Body of pancreas (tissue), 4 donors: ENCODE data around the gene CTNNA2. TPM values are rescaled to one million over a fixed set of nuclear protein-coding genes. Genes with fewer than 3 reads are reported as not detected.

Experiments
- ATAC-seq: fragments of 150-250 bp; one replicate; pipeline ENCODE4 v1.9.1; 2016
- DNase-seq, 4 donors: peaks; one replicate each; pipeline ENCODE4 v3.0.0-alpha.2; 2019
- H3K27ac ChIP-seq, 4 donors: fragments of 200-600 bp; sonication (generic); 1 replicate in 3 of 4; 2 replicates in 1 of 4; pipeline versions ENCODE4 v1.5.1 to v1.6.1; 2016 to 2019; ENCODE audit warnings: mild to moderate bottlenecking in 1 of 4, mixed read lengths in 1 of 4, moderate library complexity in 1 of 4
- H3K27me3 ChIP-seq, 2 donors: fragments of 200-600 bp; sonication (generic); one replicate each; pipeline ENCODE4 v1.6.0; 2016; ENCODE audit warnings: mild to moderate bottlenecking in 1 of 2
- H3K36me3 ChIP-seq, 2 donors: fragments of 200-600 bp; sonication (generic); replicated peaks in 1 of 2; 2 replicates each; pipeline ENCODE4 v1.5.1; 2016; ENCODE audit warnings: low read depth in 2 of 2; ENCODE audit not compliant: insufficient read depth in 1 of 2
- H3K4me1 ChIP-seq: fragments of 200-600 bp; sonication (generic); one replicate; pipeline ENCODE4 v1.6.0; 2016
- H3K4me3 ChIP-seq, 2 donors: fragments of 200-600 bp; sonication (generic); 1 replicate in 1 of 2; 2 replicates in 1 of 2; pipeline ENCODE4 v1.5.1; 2016 to 2019
- H3K9me3 ChIP-seq, 3 donors: fragments of 200-600 bp; sonication (generic); 1 replicate in 2 of 3; 2 replicates in 1 of 3; pipeline ENCODE4 v1.5.1; 2016
- POLR2A ChIP-seq, 3 donors: fragments of 450-650 bp; IDR thresholded peaks; one replicate each; pipeline ENCODE4 v1.6.1; 2016; ENCODE audit warnings: antibody characterized with exemption in 3 of 3, mild to moderate bottlenecking in 2 of 3
- WGBS, 2 donors: methylation state at CpG; one replicate each; pipeline ENCODE4 v1.1.5; 2017; 5-methylcytosine and 5-hydroxymethylcytosine counted together
- intact Hi-C: fragments of 100-400 bp; cut with DNase I; formaldehyde crosslinking; loops from one replicate; pipeline ENCODE4 v1.15.1; 2023
- total RNA-seq, 2 donors: library from RNA; depleted of rRNA; stranded (reverse); fragments of >200 nt; gene quantifications; one replicate each; pipeline ENCODE4 v1.1.0, GENCODE V29; 2016
- TF ChIP-seq, protein P1 (sequence below), 7 experiments: fragments of 450-650 bp in 4 of 7; fragments of 200-600 bp in 3 of 7; sonication (generic) in 3 of 7; IDR thresholded peaks; one replicate each; pipeline ENCODE4 v1.5.1; 2016 to 2019; ENCODE audit warnings: antibody characterized with exemption in 7 of 7

CTNNA2 gene
- total RNA-seq, 2 donors from 2014 or later, result 0.52 to 29.3 TPM

DNA sequence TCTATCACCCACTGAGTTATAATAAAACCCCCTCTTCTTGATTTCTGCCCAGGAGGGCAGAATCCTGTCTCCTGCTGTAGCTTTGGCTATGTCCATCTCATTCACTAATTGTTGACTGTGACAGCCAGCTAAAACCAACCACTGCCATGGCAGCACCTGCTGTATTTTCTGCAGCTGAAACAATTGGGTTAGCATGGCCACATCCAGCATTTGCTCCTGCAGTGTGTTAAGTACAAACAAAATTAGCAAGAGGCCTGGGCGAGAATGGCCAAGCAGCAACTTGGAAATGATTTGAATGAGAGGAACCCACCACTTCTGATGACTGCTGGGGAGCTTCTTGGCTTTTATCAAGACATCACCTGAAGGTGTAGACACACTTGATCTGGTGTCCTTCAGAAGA, 881.1 kb downstream of the CTNNA2 start:
- H3K4me1 ChIP-seq, result no peaks in the 10 kb centered on the region
- H3K27me3 ChIP-seq, result no peaks in the 10 kb centered on the region
- DNase-seq (no peak), ATAC-seq (no peak)
- no peak overlapping the region for H3K27ac ChIP-seq
- WGBS, 2 donors, result 45 to 47% methylated on average over 1 of the region's 1 CpG
- no peak overlapping the region for H3K4me3 ChIP-seq
- intact Hi-C loops, result no loop called here
- no peaks in the 10 kb centered on the region for H3K9me3 ChIP-seq
- TF ChIP-seq POLR2A (IDR thresholded peaks at IDR 0.05), result no peak
- TF ChIP-seq, protein P1, sequence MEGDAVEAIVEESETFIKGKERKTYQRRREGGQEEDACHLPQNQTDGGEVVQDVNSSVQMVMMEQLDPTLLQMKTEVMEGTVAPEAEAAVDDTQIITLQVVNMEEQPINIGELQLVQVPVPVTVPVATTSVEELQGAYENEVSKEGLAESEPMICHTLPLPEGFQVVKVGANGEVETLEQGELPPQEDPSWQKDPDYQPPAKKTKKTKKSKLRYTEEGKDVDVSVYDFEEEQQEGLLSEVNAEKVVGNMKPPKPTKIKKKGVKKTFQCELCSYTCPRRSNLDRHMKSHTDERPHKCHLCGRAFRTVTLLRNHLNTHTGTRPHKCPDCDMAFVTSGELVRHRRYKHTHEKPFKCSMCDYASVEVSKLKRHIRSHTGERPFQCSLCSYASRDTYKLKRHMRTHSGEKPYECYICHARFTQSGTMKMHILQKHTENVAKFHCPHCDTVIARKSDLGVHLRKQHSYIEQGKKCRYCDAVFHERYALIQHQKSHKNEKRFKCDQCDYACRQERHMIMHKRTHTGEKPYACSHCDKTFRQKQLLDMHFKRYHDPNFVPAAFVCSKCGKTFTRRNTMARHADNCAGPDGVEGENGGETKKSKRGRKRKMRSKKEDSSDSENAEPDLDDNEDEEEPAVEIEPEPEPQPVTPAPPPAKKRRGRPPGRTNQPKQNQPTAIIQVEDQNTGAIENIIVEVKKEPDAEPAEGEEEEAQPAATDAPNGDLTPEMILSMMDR (IDR thresholded peaks at IDR 0.05), result no peak
- no peaks in the 10 kb centered on the region for H3K36me3 ChIP-seq

DNA sequence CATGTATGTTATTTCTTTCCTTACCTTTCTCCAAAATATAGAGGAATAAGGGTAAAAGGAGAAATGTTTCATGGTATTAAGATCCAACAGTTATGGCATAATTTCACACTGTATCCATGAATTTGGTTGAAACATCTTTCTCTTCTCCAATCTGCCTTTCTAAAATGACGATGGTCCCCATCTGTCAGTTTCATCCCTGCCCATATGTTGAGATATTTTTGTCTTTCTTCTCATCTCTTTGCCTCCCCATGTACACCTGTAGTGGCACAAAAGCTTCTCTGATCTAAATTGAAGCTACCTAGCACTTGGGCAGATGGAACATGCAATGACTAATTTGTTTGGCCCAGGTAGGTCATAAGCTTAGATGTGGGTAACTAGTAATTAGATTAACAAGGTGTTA, 882.4 kb downstream of the CTNNA2 start:
- Histone ChIP-seq H3K27ac (no peak overlapping the region), H3K4me1 (no peaks in the 10 kb centered on the region), H3K4me3 (no peak overlapping the region), H3K36me3 (no peaks in the 10 kb centered on the region), H3K9me3 (no peaks in the 10 kb centered on the region), H3K27me3 (no peaks in the 10 kb centered on the region)
- no peak for ATAC-seq
- TF ChIP-seq, protein P1 (IDR thresholded peaks at IDR 0.05), result no peak
- no peak for TF ChIP-seq POLR2A (IDR thresholded peaks at IDR 0.05)
- 64 to 72% methylated on average over 1 of the region's 1 CpG for WGBS, 2 donors
- intact Hi-C loops, result no loop called here
- DNase-seq, result no peak

DNA sequence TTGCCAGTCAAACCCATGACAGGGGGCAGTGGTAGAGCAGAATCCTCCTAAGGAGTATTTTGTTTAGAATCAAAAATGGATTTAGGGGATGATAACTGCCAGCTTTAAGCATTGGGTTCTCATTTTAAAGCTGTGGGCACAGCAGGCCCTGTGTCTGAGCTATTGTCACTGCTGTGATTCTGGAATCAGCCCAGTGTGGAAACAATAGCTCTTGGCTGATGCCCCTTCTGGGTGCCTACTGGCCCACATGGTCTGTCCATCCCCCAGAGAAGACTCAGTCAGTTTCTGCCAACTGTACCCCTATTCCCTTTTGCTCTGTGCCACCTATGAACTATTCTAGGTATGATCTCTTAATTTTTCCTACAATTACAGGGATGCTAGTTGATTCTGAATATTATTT, 883.4 kb downstream of the CTNNA2 start:
- no peaks in the 10 kb centered on the region for H3K36me3 ChIP-seq
- intact Hi-C loops, result no loop called here
- no peak for ATAC-seq
- H3K4me3 ChIP-seq, result no peak overlapping the region
- no peak overlapping the region for H3K27ac ChIP-seq
- H3K9me3 ChIP-seq, result no peaks in the 10 kb centered on the region
- no peaks in the 10 kb centered on the region for H3K4me1 ChIP-seq
- H3K27me3 ChIP-seq, result no peaks in the 10 kb centered on the region
- DNase-seq, result no peak
- TF ChIP-seq, protein P1 (IDR thresholded peaks at IDR 0.05), result no peak
- TF ChIP-seq POLR2A (IDR thresholded peaks at IDR 0.05), result no peak

DNA sequence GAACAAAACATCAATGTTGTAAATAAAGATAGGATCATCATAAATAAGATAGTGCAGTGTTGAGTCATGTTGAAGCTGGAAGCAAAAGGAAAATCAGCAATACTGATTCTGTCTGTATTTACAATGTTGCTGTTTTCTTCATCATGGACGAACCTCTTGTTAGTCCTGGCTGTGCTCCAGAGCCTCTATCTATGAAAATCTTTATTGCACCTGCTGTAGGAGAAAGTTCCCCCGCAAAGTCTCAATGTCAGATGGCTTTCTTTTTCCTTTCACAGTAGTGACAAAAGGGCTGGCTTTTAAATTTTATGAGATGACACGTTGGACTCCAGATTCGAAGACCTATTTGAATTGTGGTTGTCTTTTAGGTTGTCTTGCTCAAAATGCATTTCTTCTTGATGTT, 890.2 kb downstream of the CTNNA2 start:
- ATAC-seq, result no peak
- DNase-seq, result no peak
- H3K4me3 ChIP-seq, result no peak overlapping the region
- no peak overlapping the region for H3K27ac ChIP-seq
- no peaks in the 10 kb centered on the region for H3K36me3 ChIP-seq
- no peak for TF ChIP-seq POLR2A (IDR thresholded peaks at IDR 0.05)
- TF ChIP-seq, protein P1 (IDR thresholded peaks at IDR 0.05), result no peak
- 28 to 38% methylated on average over 4 of the region's 4 CpGs for WGBS, 2 donors
- intact Hi-C loops, result no loop called here
- no peaks in the 10 kb centered on the region for H3K4me1 ChIP-seq
- H3K27me3 ChIP-seq, result no peaks in the 10 kb centered on the region
- H3K9me3 ChIP-seq, result no peaks in the 10 kb centered on the region

DNA sequence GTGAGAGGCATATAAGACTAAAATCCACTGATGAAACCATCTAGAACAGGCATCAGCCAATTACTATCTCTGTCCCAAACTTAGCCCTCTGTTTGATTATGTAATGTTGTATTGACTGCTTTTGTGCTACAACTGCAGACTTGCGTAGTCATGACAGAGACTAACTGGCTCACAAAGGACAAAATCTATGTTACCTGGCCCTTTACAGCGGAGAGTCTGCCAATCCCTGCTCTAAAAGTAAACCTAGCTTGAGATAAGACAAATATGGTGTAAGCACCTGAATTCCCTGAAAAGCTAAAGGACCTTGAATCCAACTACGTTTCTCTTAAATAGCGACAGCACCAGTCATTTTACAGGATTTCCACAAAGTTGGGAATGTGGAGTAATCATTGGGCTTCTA, 894.5 kb downstream of the CTNNA2 start:
- 38 to 46% methylated on average over 4 of the region's 4 CpGs for WGBS, 2 donors
- Histone ChIP-seq H3K9me3 (no peaks in the 10 kb centered on the region), H3K27me3 (no peaks in the 10 kb centered on the region), H3K36me3 (no peaks in the 10 kb centered on the region), H3K27ac (no peak overlapping the region), H3K4me1 (no peaks in the 10 kb centered on the region), H3K4me3 (no peak overlapping the region)
- TF ChIP-seq POLR2A (IDR thresholded peaks at IDR 0.05), result no peak
- TF ChIP-seq, protein P1 (IDR thresholded peaks at IDR 0.05), result no peak
- DNase-seq, result no peak
- no peak for ATAC-seq
- intact Hi-C loops, result no loop called here
